HG02623 (cell line): Measurements from ENCODE around the gene NEMP2.
"Not testable (repeated sequence)": the region's sequence is repeated elsewhere in the genome, so short reads cannot be mapped to it uniquely, and the experiment has no call there.

ENCODE experiments used
- ATAC-seq: cut with Tn5 transposase; IDR thresholded peaks from one replicate; pipeline ENCODE4 v1.9.1; 2021; ENCODE audit warnings: moderate library complexity; ENCODE audit not compliant: unreplicated experiment

The NEMP2 gene

DNA sequence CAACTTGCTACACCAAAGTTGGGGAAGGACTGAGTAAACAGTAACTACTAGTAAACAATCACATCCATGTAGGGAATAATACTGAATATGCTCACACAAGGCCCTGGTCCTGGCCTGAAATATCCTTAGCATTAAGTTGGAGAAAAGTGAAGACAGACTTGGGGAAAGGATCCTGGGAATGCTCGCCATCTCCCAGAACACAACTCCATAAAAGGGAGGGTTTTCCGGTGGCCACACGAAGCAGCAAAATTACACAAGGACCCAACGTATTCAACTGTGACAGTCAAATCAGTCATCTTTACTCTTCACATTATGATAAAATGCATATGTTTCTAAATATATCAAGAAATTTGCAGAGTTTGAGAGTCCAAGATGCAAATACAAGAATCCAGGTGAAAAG, 7.3 kb downstream of the NEMP2 start:
- ATAC-seq: no peak

DNA sequence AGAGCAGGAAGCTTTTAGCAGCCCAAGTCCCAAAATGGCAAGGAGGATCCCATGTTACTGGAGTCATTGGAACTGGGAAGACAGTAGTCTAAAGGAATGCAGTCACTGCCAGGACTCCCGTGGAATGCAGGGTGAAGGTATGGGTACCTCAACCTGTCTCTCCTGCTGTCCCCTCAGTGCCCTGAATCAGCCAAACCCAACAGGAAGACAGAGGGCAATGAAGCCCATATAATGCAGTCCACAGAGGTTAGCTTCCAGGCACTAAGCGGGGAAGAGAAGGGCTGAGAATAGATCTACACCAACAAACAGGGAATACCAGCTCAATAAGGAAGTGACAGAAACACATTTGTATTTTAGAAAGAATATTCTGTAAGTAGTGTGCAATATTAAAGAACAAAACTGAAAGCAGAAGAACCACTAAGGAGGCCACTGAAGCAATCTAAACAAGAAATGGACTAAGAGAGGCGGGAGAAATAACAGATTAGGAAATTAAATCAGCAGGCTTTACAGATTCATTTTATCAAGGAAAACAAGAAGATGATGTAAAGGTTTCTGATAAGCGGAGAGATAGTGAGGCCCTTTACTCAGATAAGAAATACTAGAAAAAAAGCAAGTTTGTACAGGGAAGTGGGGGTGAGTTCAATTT, 8.3 kb downstream of the NEMP2 start:
- no peak for ATAC-seq

DNA sequence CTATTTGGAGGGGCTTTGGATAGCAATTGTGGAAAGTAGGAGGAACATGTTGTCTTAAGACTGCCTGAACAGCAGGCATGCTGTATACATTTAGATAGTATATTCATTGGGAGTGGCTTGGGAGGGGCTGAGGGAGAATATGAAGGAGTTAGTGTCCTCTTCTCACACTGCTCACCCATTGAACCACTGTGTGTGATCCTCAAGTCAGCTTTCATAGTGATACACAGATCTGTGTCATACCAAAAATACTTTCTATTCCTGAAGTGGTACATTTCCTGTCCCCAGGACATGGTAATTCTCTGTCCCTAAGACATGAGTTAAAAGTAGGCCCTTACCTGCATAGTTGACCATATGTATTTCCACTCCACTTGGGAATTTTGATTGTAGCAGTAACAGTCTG, 9.6 kb downstream of the NEMP2 start:
- no peak for ATAC-seq

DNA sequence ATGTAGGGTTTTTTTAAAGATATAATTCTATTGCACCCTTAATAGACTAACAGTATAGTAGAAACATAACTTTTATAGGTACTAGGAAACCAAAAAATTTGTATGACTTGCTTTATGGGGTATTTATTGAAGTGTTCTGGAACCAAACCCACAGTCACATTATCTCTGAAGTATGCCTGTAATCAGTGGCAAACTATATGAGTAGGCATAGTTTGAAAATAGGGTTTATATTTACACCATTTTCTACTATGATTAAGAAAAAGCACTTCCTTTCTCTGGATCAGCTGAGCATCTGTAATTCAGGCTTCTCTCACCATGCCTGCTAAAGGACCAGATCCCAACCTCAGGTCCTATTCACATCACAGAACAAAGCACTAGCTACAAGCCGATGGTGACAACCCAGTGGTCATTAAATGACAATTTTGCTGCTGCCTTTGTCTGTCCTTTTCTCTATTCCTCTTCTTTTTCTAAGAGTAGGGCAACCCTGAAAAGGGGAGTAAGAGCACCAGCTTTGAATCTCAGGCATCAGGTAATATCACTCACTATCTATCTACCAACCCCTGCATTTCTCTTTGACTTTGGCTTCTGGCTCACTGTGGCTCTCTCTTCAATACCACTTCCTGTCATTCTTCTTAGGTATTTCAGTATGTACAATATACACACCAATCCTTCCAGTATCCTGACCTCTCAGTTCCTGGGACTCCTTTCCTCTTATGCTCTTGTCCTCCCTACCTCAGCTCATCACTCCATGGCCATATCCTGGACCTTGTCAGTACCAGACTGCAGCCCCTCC, 14.4 kb downstream of the NEMP2 start:
- ATAC-seq: no peak

DNA sequence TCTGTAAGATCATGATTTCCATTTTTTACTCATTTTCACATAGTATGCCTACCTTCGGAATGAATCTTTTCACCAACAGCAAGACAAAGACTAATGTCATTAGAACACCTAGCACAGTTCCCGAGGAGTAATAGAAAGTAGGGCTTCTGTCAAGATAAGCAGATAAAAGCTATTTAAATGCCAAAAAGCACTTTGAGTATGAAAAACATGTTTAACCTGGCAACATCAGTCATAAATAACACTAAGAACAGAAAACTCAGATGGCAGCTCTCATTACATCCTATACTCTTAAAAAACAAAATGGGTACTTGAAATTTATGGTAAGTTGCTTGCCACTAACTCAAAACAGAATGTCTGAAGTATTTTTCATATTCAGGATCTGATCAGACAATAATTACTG, 17.1 kb downstream of the NEMP2 start:
- no peak for ATAC-seq

DNA sequence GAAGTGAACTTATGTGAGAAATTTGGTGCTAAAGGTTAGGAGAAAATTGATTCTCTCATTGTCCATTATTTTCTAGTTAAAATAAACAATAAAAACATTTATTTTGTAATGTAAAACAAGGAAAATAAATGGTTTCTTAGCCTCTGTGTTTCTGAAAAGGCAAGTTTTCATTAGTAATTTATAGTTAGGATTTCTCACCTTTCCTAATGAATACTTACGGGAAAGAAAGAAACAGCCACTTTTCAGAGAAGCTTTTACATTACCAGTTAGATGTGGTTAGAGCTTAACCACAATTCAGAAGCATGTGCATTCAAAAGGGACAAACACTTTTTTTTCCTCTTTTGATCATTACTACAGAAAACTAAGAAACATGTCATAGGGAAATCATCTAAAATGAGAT, 18.8 kb downstream of the NEMP2 start:
- ATAC-seq: no peak

DNA sequence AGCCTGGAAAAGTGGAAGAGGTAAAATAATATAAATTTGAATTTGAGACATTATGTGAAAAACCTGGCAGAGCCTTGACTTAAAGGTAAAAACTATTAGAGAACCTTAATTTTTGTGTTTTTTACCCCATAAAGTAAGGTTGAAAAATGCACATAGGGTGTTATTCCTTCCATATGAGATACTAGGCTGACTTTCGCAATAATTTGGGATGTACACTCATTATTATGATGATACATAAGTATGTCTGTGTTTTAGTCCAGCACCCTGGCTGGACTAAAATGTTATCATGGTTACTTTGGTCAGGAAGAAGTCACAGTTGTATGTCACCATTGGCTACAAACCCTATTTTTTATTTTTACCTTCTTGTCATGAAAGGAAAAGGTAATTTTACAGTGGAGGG, 19.8 kb downstream of the NEMP2 start:
- no peak for ATAC-seq

DNA sequence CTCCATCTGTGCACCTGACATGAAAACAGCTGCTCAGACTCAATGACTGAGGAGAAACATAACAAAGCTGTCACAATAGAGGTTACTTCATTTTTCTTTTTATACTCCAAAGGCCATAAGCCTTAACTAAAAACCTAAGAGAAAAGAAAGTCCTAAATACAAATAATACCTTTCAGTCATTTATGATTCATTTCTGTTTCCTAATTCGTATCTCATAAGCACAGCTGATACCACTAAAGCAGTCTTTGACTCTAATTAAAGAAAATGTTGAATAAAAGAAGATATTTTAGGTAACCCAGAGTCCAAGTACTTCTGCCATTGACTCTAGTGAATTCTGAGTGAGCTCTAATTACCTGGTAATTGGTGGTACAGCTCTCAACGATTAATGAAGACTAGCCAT, 20.6 kb downstream of the NEMP2 start:
- ATAC-seq: no peak

DNA sequence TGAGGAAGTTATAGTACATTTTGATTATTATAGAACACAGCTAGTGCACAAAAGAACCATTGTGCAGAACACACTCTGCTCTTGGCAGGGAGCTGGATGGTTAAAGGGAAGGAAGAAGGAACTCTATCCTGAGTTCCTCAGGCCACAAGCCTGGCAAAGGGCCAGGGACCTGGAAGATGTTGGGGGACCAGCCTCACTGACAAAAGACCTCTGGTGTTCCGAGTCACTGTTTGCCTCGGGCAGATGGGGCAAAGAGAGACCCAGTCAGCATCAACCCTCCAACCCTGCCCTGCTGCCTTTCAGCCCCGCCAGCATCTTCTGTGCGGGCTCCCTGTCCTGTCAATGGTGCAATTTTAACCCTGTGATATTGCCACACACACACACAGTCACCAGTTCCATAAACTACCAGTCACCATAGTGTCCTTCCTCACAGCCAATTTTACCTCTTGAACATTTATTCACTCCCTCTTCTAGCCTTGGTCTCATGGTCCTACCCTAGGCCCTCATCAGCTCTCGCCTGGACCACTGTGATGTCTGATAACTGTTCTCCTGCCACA, 21.9 kb downstream of the NEMP2 start:
- ATAC-seq: no peak

DNA sequence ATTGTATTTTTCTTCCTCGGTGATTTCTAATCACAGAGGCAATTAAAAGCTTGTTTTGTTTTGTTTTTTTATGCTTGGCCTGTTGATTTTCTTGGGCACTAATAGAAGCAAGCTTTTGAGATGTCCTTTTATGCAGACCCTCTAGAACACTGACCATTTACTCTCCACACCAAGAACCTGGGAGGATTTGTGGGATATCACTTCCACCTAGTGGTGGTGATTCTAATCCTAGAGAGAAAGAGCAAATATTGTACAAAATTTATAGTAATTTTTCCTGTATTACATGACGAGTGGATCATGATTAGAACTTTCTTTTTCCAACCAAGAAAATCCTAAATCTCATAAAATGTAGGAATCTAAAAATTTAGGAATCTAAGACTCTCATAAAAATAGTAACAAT, 23.4 kb downstream of the NEMP2 start:
- no peak for ATAC-seq

DNA sequence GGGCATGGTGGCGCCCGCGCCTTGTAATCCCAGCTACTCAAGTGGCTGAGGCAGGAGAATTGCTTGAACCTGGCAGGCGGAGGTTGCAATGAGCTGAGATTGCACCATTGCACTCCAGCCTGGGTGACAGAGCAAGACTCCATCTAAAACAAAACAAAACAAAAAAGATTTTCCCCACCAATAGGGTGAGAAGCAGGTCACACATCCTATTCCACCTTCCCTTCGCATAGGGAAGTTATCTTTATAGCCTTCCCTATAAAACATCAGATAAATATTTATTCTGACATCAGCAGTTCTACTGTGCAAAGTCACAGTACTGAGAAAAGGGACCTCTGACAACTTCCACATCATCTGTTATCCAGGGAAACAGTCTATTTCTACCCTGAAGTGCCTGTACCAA, 24.6 kb downstream of the NEMP2 start:
- not testable (repeated sequence) for ATAC-seq

DNA sequence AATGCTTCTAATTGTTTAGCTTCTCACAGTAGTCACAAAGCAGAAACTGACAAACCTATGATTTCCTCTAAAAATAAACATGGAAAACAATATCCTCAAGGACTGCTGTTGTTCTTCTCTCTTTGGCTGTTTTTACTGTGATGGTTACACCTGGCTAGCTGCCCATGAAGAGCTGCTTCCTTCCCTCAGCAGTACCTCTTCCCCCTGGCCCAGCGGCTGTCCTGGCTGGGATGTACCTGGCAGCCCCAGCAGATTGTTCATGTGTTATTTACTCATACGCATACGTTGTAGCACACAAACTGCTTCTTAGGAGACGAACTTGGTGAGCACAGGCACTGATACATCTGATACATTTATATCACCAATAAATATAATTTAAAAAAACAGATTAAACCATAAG, 27.4 kb downstream of the NEMP2 start:
- ATAC-seq: no peak

DNA sequence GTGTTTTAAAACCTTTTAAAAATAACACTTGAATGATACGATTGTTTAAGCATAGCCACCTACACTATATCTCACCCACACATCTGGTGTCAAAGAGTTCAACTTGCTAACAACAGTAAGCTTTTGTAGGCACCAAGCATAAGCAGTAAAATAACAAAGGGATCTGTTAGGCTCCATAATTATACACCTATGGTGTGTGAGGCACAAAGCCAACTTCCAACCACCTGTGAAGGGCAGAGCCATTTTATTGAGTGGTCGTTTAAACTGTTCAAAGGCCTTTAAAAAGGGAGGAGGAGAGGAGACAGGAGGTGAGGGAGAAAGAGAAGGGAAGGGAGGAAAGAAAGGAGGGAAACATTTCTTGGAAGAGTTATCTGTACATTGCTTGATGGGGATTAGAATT, 27.9 kb downstream of the NEMP2 start:
- no peak for ATAC-seq

DNA sequence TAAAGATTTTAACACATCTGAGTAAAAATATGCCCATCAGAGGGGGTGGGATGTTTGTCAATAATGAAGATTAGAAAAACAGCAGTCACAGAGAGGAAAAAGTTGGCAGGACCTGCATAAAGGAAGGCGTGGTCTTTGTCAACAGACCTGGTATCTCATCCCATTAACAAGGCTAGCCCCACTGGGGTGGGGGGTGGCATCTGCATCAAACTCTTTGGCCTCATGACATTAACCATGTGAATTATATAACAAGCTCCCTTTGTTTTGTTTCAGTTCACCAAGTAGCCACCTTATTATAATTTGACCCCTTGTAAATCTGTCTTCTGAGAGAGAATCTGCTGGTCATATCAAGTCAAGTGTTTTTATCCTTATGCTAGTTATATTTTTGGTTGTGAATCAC, 28.8 kb downstream of the NEMP2 start:
- ATAC-seq: no peak

DNA sequence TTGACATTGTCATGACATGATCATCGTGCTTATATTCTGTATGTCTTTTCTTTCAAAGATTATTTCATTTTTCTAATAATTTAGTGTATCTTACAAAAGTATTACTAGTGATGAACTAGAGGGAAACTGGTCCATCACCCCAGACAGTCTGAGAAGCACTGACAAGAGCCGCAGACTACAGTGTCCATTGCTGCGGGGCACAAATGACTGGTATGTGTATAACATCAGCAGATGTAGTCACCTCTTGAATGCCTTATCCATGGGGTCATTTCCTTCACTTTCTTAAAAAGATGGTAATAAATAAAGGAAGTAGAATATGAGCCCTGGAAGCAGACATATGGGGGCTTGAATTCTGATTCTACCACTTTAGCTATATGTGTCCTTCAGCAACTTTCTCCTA, 29.6 kb downstream of the NEMP2 start:
- ATAC-seq: no peak

DNA sequence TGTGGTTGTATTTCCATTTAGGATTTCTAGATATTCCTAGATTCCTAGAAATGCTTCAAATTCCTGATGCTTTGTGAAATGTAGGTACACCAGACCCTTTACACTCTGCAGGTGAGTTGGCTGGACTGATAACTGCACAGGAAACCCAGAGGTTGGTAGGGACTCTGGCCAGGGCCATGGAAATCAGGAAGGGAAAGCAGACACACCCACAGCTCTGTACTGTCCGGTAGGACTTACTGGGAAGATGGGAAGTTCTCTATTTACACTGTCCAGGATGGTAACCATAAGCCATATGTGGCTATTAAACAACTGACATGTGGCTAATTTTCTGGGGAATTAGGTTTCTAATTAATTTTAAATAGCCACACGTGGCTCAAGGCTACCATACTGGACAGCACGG, 31.4 kb downstream of the NEMP2 start:
- ATAC-seq: no peak

DNA sequence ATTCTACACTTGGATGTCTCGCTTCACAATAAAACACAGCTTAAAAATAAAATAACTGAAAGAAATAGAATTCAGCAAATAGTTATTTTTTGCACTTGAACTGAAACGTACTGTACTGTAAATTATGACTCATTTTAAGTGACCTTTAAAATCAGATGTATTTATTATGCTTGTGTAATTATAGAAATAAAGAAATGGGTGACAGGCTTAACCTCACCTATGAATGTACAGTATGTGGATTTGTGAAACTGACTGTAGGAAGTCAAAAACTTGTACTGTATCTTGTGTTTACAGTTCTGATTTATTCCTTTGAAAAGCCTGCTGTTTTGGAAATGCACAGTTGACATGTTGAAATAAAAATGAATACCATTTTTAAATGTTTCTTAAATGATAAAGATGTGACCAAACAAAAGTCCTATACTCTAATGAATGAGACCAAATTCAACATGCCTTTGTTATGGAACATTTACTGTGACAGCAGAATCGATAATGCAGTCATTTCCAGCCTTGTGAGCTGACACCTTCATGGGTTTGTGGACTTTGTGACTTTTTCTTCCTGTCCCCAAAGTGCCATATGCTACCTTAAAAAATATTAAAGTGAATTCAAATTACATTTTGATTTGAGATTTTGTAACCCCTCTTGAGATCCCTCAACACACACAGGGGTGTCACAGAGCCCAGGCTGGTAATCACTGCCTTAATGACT, 32.7 kb downstream of the NEMP2 start:
- no peak for ATAC-seq

DNA sequence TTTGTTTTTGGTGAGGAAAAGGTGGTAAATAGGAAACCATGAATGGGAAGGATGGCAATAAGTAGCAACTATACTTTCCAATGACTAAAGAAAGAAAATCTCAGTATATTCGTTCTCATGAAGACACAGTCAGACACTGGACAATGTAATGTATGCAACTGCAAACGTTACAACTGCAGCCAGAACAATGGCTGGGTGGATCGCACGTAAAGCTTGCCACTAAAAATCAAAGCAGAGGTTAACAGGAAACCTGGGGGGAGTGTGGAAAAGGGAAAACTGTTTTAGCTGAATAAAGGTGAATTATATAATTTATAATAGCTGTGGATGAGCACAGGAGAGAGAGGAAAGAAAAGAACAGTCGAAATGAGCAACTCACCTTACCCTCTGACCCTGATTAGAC, 33.3 kb downstream of the NEMP2 start:
- no peak for ATAC-seq

DNA sequence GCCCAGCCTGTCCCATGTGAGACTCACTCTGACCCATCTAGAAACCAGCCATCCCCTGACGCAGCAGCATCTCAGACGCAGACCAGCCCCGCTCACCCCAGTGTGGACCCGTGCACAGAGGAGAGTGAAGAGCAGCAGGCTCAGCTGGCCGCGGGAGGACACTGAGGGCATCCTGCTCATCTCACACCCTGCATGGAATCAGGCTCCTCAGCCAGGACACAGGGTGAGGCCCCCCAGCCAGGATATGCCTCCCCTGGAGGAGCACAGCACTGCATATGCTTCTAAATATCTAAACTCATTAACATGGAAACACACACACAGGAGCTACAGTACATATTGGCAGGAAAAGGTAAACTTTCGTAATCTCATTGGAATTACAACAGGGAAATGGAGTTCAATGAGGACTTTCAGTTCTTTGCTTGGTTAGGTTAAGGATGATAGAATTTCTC, 34.4 kb downstream of the NEMP2 start:
- ATAC-seq: no peak

DNA sequence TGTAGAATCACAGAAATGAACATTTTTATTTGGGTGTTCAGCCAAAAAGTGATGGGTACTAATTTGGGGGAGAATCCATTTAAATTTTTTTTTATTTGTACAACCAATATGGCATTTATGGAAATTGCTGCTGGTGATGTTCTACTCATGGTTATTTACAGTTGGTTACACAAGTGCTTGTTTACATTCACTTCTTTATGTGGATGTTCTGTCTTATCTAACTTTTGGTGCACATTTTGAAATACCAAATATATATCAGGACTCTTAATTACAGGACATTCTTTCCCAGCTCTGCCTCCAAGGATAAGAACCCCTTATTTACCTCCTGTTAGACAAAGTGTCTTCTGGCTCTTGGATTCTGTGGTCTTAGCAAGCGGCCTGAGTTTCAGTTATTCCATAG, 35.2 kb downstream of the NEMP2 start:
- no peak for ATAC-seq

DNA sequence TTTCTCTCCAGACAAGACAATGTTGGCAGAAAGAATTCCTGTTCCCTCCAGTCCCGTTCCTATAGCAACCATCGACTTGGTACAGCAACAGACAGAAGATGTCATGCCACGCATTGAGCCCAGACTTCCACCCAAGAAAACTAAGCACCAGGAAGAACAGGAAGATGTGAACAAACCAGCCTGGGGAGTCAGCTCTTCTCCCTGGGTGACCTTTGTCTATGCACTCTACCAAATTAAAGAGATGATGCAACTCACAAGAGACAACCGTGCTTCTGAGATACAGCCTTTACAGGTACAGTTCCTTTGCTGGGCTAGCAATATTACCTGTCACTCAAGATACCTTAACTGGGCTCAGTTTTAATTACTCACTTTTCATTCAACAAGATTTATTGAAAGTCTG, 37.1 kb downstream of the NEMP2 start:
- no peak for ATAC-seq
